ENCODE results near the gene DLGAP1.

DLGAP1 gene

GRCh38 chr18:3816610-3817363, 638.3 kb downstream of the DLGAP1 start:
- Histone ChIP-seq H3K9me3 (ENCODE audit: control insufficient read depth in 5 of 5, low read length in 5 of 5) (no peaks in the 10 kb centered on the region), H3K36me3 (ENCODE audit: control insufficient read depth in 5 of 5, insufficient read depth in 5 of 5, low read length in 5 of 5) (no peaks in the 10 kb centered on the region), H3K4me1 (ENCODE audit: control insufficient read depth in 5 of 5, insufficient read depth in 5 of 5, low read length in 5 of 5) (no peaks in the 10 kb centered on the region), H3K27ac (ENCODE audit: low read depth, low read length) (no peak overlapping the region), H3K9ac (ENCODE audit: low read length in 5 of 5) (no peak overlapping the region), H3K27me3 (ENCODE audit: control insufficient read depth in 5 of 5, insufficient read depth in 4 of 5, low read length in 5 of 5) (no peaks in the 10 kb centered on the region), H3K4me3 (ENCODE audit: low read depth in 1 of 5, low read length in 5 of 5) (no peak overlapping the region)

GRCh38 chr18:3815991-3816390, 639.1 kb downstream of the DLGAP1 start:
- no peaks in the 10 kb centered on the region for H3K27me3 ChIP-seq (ENCODE audit: control insufficient read depth in 5 of 5, insufficient read depth in 4 of 5, low read length in 5 of 5)
- no peak overlapping the region for H3K4me3 ChIP-seq (ENCODE audit: low read depth in 1 of 5, low read length in 5 of 5)
- H3K36me3 ChIP-seq (ENCODE audit: control insufficient read depth in 5 of 5, insufficient read depth in 5 of 5, low read length in 5 of 5): no peaks in the 10 kb centered on the region
- no peak overlapping the region for H3K9ac ChIP-seq (ENCODE audit: low read length in 5 of 5)
- no peaks in the 10 kb centered on the region for H3K4me1 ChIP-seq (ENCODE audit: control insufficient read depth in 5 of 5, insufficient read depth in 5 of 5, low read length in 5 of 5)
- no peak overlapping the region for H3K27ac ChIP-seq (ENCODE audit: low read depth, low read length)
- no peaks in the 10 kb centered on the region for H3K9me3 ChIP-seq (ENCODE audit: control insufficient read depth in 5 of 5, low read length in 5 of 5)

- H3K27ac ChIP-seq (ENCODE audit: low read depth, low read length): no peak overlapping the region
Measured at GRCh38 chr18:3814816-3815215, 640.3 kb downstream of the DLGAP1 start.

GRCh38 chr18:3810296-3810695, 644.8 kb downstream of the DLGAP1 start:
- Histone ChIP-seq H3K9me3 (ENCODE audit: control insufficient read depth in 5 of 5, low read length in 5 of 5) (no peaks in the 10 kb centered on the region), H3K27me3 (ENCODE audit: control insufficient read depth in 5 of 5, insufficient read depth in 4 of 5, low read length in 5 of 5) (no peaks in the 10 kb centered on the region), H3K4me1 (ENCODE audit: control insufficient read depth in 5 of 5, insufficient read depth in 5 of 5, low read length in 5 of 5) (no peaks in the 10 kb centered on the region), H3K36me3 (ENCODE audit: control insufficient read depth in 5 of 5, insufficient read depth in 5 of 5, low read length in 5 of 5) (no peaks in the 10 kb centered on the region), H3K9ac (ENCODE audit: low read length in 5 of 5) (no peak overlapping the region), H3K4me3 (ENCODE audit: low read depth in 1 of 5, low read length in 5 of 5) (no peak overlapping the region), H3K27ac (ENCODE audit: low read depth, low read length) (no peak overlapping the region)

More at GRCh38 chr18:3814816-3815215, 640.3 kb downstream of the DLGAP1 start:
- H3K4me1 ChIP-seq (ENCODE audit: control insufficient read depth in 5 of 5, insufficient read depth in 5 of 5, low read length in 5 of 5): no peaks in the 10 kb centered on the region
- no peaks in the 10 kb centered on the region for H3K27me3 ChIP-seq (ENCODE audit: control insufficient read depth in 5 of 5, insufficient read depth in 4 of 5, low read length in 5 of 5)
- H3K36me3 ChIP-seq (ENCODE audit: control insufficient read depth in 5 of 5, insufficient read depth in 5 of 5, low read length in 5 of 5): no peaks in the 10 kb centered on the region
- H3K9me3 ChIP-seq (ENCODE audit: control insufficient read depth in 5 of 5, low read length in 5 of 5): no peaks in the 10 kb centered on the region
- H3K9ac ChIP-seq (ENCODE audit: low read length in 5 of 5): no peak overlapping the region
- no peak overlapping the region for H3K4me3 ChIP-seq (ENCODE audit: low read depth in 1 of 5, low read length in 5 of 5)

- no peaks in the 10 kb centered on the region for H3K36me3 ChIP-seq (ENCODE audit: control insufficient read depth in 5 of 5, insufficient read depth in 5 of 5, low read length in 5 of 5)
- H3K9me3 ChIP-seq (ENCODE audit: control insufficient read depth in 5 of 5, low read length in 5 of 5): no peaks in the 10 kb centered on the region
Measured at GRCh38 chr18:3808985-3809780, 645.9 kb downstream of the DLGAP1 start.

GRCh38 chr18:3806656-3807055, 648.5 kb downstream of the DLGAP1 start:
- H3K27me3 ChIP-seq (ENCODE audit: control insufficient read depth in 5 of 5, insufficient read depth in 4 of 5, low read length in 5 of 5): no peaks in the 10 kb centered on the region

More at GRCh38 chr18:3808985-3809780, 645.9 kb downstream of the DLGAP1 start:
- Histone ChIP-seq H3K9ac (ENCODE audit: low read length in 5 of 5) (no peak overlapping the region), H3K27me3 (ENCODE audit: control insufficient read depth in 5 of 5, insufficient read depth in 4 of 5, low read length in 5 of 5) (no peaks in the 10 kb centered on the region), H3K4me3 (ENCODE audit: low read depth in 1 of 5, low read length in 5 of 5) (no peak overlapping the region), H3K27ac (ENCODE audit: low read depth, low read length) (no peak overlapping the region), H3K4me1 (ENCODE audit: control insufficient read depth in 5 of 5, insufficient read depth in 5 of 5, low read length in 5 of 5) (no peaks in the 10 kb centered on the region)

GRCh38 chr18:3804336-3804735, 650.8 kb downstream of the DLGAP1 start:
- no peaks in the 10 kb centered on the region for H3K27me3 ChIP-seq (ENCODE audit: control insufficient read depth in 5 of 5, insufficient read depth in 4 of 5, low read length in 5 of 5)
- no peaks in the 10 kb centered on the region for H3K4me1 ChIP-seq (ENCODE audit: control insufficient read depth in 5 of 5, insufficient read depth in 5 of 5, low read length in 5 of 5)
- no peaks in the 10 kb centered on the region for H3K9me3 ChIP-seq (ENCODE audit: control insufficient read depth in 5 of 5, low read length in 5 of 5)
- no peak overlapping the region for H3K27ac ChIP-seq (ENCODE audit: low read depth, low read length)
- H3K9ac ChIP-seq (ENCODE audit: low read length in 5 of 5): no peak overlapping the region
- no peak overlapping the region for H3K4me3 ChIP-seq (ENCODE audit: low read depth in 1 of 5, low read length in 5 of 5)
- H3K36me3 ChIP-seq (ENCODE audit: control insufficient read depth in 5 of 5, insufficient read depth in 5 of 5, low read length in 5 of 5): no peaks in the 10 kb centered on the region

More at GRCh38 chr18:3806656-3807055, 648.5 kb downstream of the DLGAP1 start:
- H3K9me3 ChIP-seq (ENCODE audit: control insufficient read depth in 5 of 5, low read length in 5 of 5): no peaks in the 10 kb centered on the region
- no peaks in the 10 kb centered on the region for H3K4me1 ChIP-seq (ENCODE audit: control insufficient read depth in 5 of 5, insufficient read depth in 5 of 5, low read length in 5 of 5)
- H3K27ac ChIP-seq (ENCODE audit: low read depth, low read length): no peak overlapping the region
- H3K4me3 ChIP-seq (ENCODE audit: low read depth in 1 of 5, low read length in 5 of 5): no peak overlapping the region
- no peak overlapping the region for H3K9ac ChIP-seq (ENCODE audit: low read length in 5 of 5)
- no peaks in the 10 kb centered on the region for H3K36me3 ChIP-seq (ENCODE audit: control insufficient read depth in 5 of 5, insufficient read depth in 5 of 5, low read length in 5 of 5)

GRCh38 chr18:3803350-3803749, 651.8 kb downstream of the DLGAP1 start:
- H3K27ac ChIP-seq (ENCODE audit: low read depth, low read length): no peak overlapping the region
- no peaks in the 10 kb centered on the region for H3K36me3 ChIP-seq (ENCODE audit: control insufficient read depth in 5 of 5, insufficient read depth in 5 of 5, low read length in 5 of 5)
- no peaks in the 10 kb centered on the region for H3K27me3 ChIP-seq (ENCODE audit: control insufficient read depth in 5 of 5, insufficient read depth in 4 of 5, low read length in 5 of 5)
- no peaks in the 10 kb centered on the region for H3K9me3 ChIP-seq (ENCODE audit: control insufficient read depth in 5 of 5, low read length in 5 of 5)
- no peaks in the 10 kb centered on the region for H3K4me1 ChIP-seq (ENCODE audit: control insufficient read depth in 5 of 5, insufficient read depth in 5 of 5, low read length in 5 of 5)
- H3K9ac ChIP-seq (ENCODE audit: low read length in 5 of 5): no peak overlapping the region
- no peak overlapping the region for H3K4me3 ChIP-seq (ENCODE audit: low read depth in 1 of 5, low read length in 5 of 5)

- H3K36me3 ChIP-seq (ENCODE audit: control insufficient read depth in 5 of 5, insufficient read depth in 5 of 5, low read length in 5 of 5): no peaks in the 10 kb centered on the region
Measured at GRCh38 chr18:3799515-3799914, 655.6 kb downstream of the DLGAP1 start.

GRCh38 chr18:3798032-3798431, 657.1 kb downstream of the DLGAP1 start:
- H3K4me1 ChIP-seq (ENCODE audit: control insufficient read depth in 5 of 5, insufficient read depth in 5 of 5, low read length in 5 of 5): peaks cover 0 to 9% (median 0%) of the 10 kb centered on the region in 5 donors
- H3K9me3 ChIP-seq (ENCODE audit: control insufficient read depth in 5 of 5, low read length in 5 of 5): no peaks in the 10 kb centered on the region
- no peak overlapping the region for H3K27ac ChIP-seq (ENCODE audit: low read depth, low read length)
- no peaks in the 10 kb centered on the region for H3K36me3 ChIP-seq (ENCODE audit: control insufficient read depth in 5 of 5, insufficient read depth in 5 of 5, low read length in 5 of 5)
- no peak overlapping the region for H3K4me3 ChIP-seq (ENCODE audit: low read depth in 1 of 5, low read length in 5 of 5)
- H3K27me3 ChIP-seq (ENCODE audit: control insufficient read depth in 5 of 5, insufficient read depth in 4 of 5, low read length in 5 of 5): no peaks in the 10 kb centered on the region
- no peak overlapping the region for H3K9ac ChIP-seq (ENCODE audit: low read length in 5 of 5)

More at GRCh38 chr18:3799515-3799914, 655.6 kb downstream of the DLGAP1 start:
- Histone ChIP-seq H3K4me1 (ENCODE audit: control insufficient read depth in 5 of 5, insufficient read depth in 5 of 5, low read length in 5 of 5) (peaks cover 0 to 3% (median 0%) of the 10 kb centered on the region in 5 donors), H3K27me3 (ENCODE audit: control insufficient read depth in 5 of 5, insufficient read depth in 4 of 5, low read length in 5 of 5) (no peaks in the 10 kb centered on the region), H3K9me3 (ENCODE audit: control insufficient read depth in 5 of 5, low read length in 5 of 5) (no peaks in the 10 kb centered on the region), H3K9ac (ENCODE audit: low read length in 5 of 5) (no peak overlapping the region), H3K4me3 (ENCODE audit: low read depth in 1 of 5, low read length in 5 of 5) (no peak overlapping the region), H3K27ac (ENCODE audit: low read depth, low read length) (no peak overlapping the region)
